Calu3 (cell line): Measurements from ENCODE around the gene FREM1. TPM values are rescaled to one million over a fixed set of nuclear protein-coding genes. Genes with fewer than 3 reads are reported as not detected.

Experiments
- BruUV-seq: library from RNA; stranded (reverse); fragments of 400-500 nt; replicated peaks from 2 replicates; lab custom pipeline; 2021; lab: Mats Ljungman, UMichigan
- CTCF ChIA-PET: fragments of 300-600 bp; sonication (Branson Sonifier 250); formaldehyde crosslinking; loops from one replicate; lab custom pipeline; 2022; ENCODE audit warnings: antibody characterized with exemption; lab: Charles Lee
- DNase-seq: peaks from one replicate; pipeline ENCODE4 v3.0.0; 2022
- H3K27ac Mint-ChIP-seq: one replicate; pipeline ENCODE4 v1.8.0; 2022; ENCODE audit warnings: mixed read lengths; ENCODE audit not compliant: unreplicated experiment
- H3K27me3 Mint-ChIP-seq: one replicate; pipeline ENCODE4 v1.8.0; 2022; ENCODE audit warnings: mixed read lengths; ENCODE audit not compliant: unreplicated experiment
- H3K36me3 Mint-ChIP-seq: one replicate; pipeline ENCODE4 v1.8.0; 2022; ENCODE audit warnings: mild to moderate bottlenecking, moderate library complexity, mixed read lengths; ENCODE audit not compliant: insufficient read depth, unreplicated experiment
- H3K4me1 Mint-ChIP-seq: one replicate; pipeline ENCODE4 v1.8.0; 2022; ENCODE audit warnings: mild to moderate bottlenecking, low read depth, mixed read lengths; ENCODE audit not compliant: unreplicated experiment
- H3K4me3 Mint-ChIP-seq: one replicate; pipeline ENCODE4 v1.8.0; 2022; ENCODE audit warnings: mild to moderate bottlenecking, low read depth, moderate library complexity, mixed read lengths; ENCODE audit not compliant: unreplicated experiment
- H3K9me3 Mint-ChIP-seq: one replicate; pipeline ENCODE4 v1.8.0; 2022; ENCODE audit warnings: low read depth, mixed read lengths; ENCODE audit not compliant: unreplicated experiment
- CTCF ChIP-seq: fragments of 200-600 bp; IDR thresholded peaks from one replicate; pipeline ENCODE4 v1.8.0; 2022; ENCODE audit warnings: antibody characterized with exemption; ENCODE audit not compliant: unreplicated experiment
- intact Hi-C: fragments of 100-400 bp; cut with micrococcal nuclease; formaldehyde crosslinking; loops from one replicate; pipeline ENCODE4 v1.10.0; 2022; ENCODE audit not compliant: unreplicated experiment
- total RNA-seq: library from RNA; stranded (reverse); gene quantifications from 2 replicates; pipeline ENCODE4 v1.2.3, GENCODE V29; 2022

Gene FREM1
- total RNA-seq, 1 experiment from 2014 or later: not detected

- H3K36me3 Mint-ChIP-seq: no peaks in the 10 kb centered on the region
- BruUV-seq: no TSS peak
- CTCF ChIA-PET: no interaction called here
- H3K9me3 Mint-ChIP-seq: no peaks in the 10 kb centered on the region
- H3K27ac Mint-ChIP-seq: no peak overlapping the region
- H3K4me3 Mint-ChIP-seq: no peak overlapping the region
- H3K4me1 Mint-ChIP-seq: no peaks in the 10 kb centered on the region
- intact Hi-C loops: no loop called here
- DNase-seq: no peak
- H3K27me3 Mint-ChIP-seq: no peaks in the 10 kb centered on the region
- TF ChIP-seq CTCF: no peak
Measured at GRCh38 chr9:14909601-14909960, 647 bp downstream of the FREM1 start.

GRCh38 chr9:14909181-14909580 is 1.0 kb downstream of the FREM1 start:
- BruUV-seq: no TSS peak
- Mint-ChIP-seq H3K4me3 (no peak overlapping the region), H3K4me1 (no peaks in the 10 kb centered on the region), H3K9me3 (no peaks in the 10 kb centered on the region), H3K27me3 (no peaks in the 10 kb centered on the region), H3K36me3 (no peaks in the 10 kb centered on the region), H3K27ac (no peak overlapping the region)
- intact Hi-C loops: no loop called here
- CTCF ChIA-PET: interaction anchor here (1.5 kb wide), 1 partner anchor 14 kb away, joined by 3 read pairs; no protein-coding TSS in a partner anchor
- DNase-seq: no peak
- no peak for TF ChIP-seq CTCF

GRCh38 chr9:14908295-14909180 is 1.7 kb downstream of the FREM1 start:
- CTCF ChIA-PET: interaction anchor here (1.5 kb wide), 1 partner anchor 13 kb away, joined by 3 read pairs; no protein-coding TSS in a partner anchor

GRCh38 chr9:14907696-14908095 is 2.5 kb downstream of the FREM1 start:
- Mint-ChIP-seq H3K9me3 (no peaks in the 10 kb centered on the region), H3K4me1 (no peaks in the 10 kb centered on the region), H3K27me3 (no peaks in the 10 kb centered on the region), H3K36me3 (no peaks in the 10 kb centered on the region), H3K27ac (no peak overlapping the region), H3K4me3 (no peak overlapping the region)
- no peak for TF ChIP-seq CTCF
- no TSS peak for BruUV-seq
- DNase-seq: no peak
- CTCF ChIA-PET: interaction anchor here (1.5 kb wide), 1 partner anchor 12 kb away, joined by 3 read pairs; no protein-coding TSS in a partner anchor
- intact Hi-C loops: no loop called here

More at GRCh38 chr9:14908295-14909180, 1.7 kb downstream of the FREM1 start:
- intact Hi-C loops: no loop called here
- no peak overlapping the region for H3K4me3 Mint-ChIP-seq
- BruUV-seq: no TSS peak
- H3K4me1 Mint-ChIP-seq: no peaks in the 10 kb centered on the region
- no peak overlapping the region for H3K27ac Mint-ChIP-seq
- TF ChIP-seq CTCF: no peak
- no peaks in the 10 kb centered on the region for H3K36me3 Mint-ChIP-seq
- H3K27me3 Mint-ChIP-seq: no peaks in the 10 kb centered on the region
- H3K9me3 Mint-ChIP-seq: no peaks in the 10 kb centered on the region
- DNase-seq: peak; percentile 6
